DMS53 treated with DMSO at 0.1 percent for 48 hours (cell line): ENCODE measurements around the gene PTP4A2.

Source experiments
- DNase-seq: peaks from one replicate; lab custom pipeline; 2025; ENCODE audit not compliant: unreplicated experiment; lab: John Stamatoyannopoulos, UW

The PTP4A2 gene

GRCh38 chr1:31862071-31862470 lies 76.1 kb downstream of the PTP4A2 start:
- DNase-seq, result no peak

- DNase-seq, result no peak
These were observed 76.8 kb downstream of the PTP4A2 start for GRCh38 chr1:31861346-31861745.

GRCh38 chr1:31860581-31860980 lies 77.6 kb downstream of the PTP4A2 start:
- DNase-seq, result no peak

- DNase-seq, result no peak
These were observed 78.4 kb downstream of the PTP4A2 start for GRCh38 chr1:31859719-31860118.

- DNase-seq, result no peak
These were observed 79.1 kb downstream of the PTP4A2 start for GRCh38 chr1:31859044-31859443.

- DNase-seq, result no peak
These were observed 80.3 kb downstream of the PTP4A2 start for GRCh38 chr1:31857863-31858262.
